Stomach (tissue), 4 donors: ENCODE data around the gene ELMO1.

Experiments
- EP300 ChIP-seq: sonication (generic); formaldehyde crosslinking; IDR thresholded peaks from one replicate; pipeline ENCODE4 v1.6.1; 2017; ENCODE audit warnings: antibody characterized with exemption
- POLR2A ChIP-seq, 4 donors: fragments of 450-650 bp; IDR thresholded peaks; one replicate each; pipeline ENCODE4 v1.6.1; 2016; ENCODE audit warnings: antibody characterized with exemption in 4 of 4, control low read depth in 2 of 4, mild to moderate bottlenecking in 1 of 4, moderate library complexity in 1 of 4
- POLR2AphosphoS5 ChIP-seq, 3 donors: sonication (generic); formaldehyde crosslinking; IDR thresholded peaks; one replicate each; pipeline ENCODE4 v1.6.1; 2016; ENCODE audit warnings: antibody characterized with exemption in 3 of 3
- TF ChIP-seq, protein P1 (sequence below), 7 experiments: fragments of 450-650 bp in 4 of 7; fragments of 200-600 bp in 3 of 7; sonication (generic) in 3 of 7; IDR thresholded peaks; one replicate each; pipeline ENCODE4 v1.5.1; 2016 to 2019; ENCODE audit warnings: antibody characterized with exemption in 7 of 7, control low read depth in 2 of 7, mild to moderate bottlenecking in 1 of 7

DNA sequence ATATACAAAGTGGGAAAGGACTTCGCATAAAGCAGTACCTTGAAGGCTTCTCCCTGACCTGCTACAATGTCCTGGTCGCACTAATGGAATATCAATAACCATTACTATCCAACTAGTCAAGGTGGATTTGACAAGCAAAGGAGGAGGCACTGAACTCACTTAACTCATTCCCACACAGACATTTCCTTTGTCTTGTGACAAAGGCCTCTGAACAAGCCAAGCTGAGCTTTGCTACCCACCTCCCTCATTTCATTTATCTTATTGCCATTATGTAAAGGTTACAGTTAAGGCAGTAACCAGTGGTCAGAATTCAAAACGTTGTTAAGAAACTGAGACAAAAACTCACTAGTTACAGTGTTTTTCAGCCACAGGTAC lies 7.3 kb downstream of the ELMO1 start:
- TF ChIP-seq, protein P1, sequence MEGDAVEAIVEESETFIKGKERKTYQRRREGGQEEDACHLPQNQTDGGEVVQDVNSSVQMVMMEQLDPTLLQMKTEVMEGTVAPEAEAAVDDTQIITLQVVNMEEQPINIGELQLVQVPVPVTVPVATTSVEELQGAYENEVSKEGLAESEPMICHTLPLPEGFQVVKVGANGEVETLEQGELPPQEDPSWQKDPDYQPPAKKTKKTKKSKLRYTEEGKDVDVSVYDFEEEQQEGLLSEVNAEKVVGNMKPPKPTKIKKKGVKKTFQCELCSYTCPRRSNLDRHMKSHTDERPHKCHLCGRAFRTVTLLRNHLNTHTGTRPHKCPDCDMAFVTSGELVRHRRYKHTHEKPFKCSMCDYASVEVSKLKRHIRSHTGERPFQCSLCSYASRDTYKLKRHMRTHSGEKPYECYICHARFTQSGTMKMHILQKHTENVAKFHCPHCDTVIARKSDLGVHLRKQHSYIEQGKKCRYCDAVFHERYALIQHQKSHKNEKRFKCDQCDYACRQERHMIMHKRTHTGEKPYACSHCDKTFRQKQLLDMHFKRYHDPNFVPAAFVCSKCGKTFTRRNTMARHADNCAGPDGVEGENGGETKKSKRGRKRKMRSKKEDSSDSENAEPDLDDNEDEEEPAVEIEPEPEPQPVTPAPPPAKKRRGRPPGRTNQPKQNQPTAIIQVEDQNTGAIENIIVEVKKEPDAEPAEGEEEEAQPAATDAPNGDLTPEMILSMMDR (IDR thresholded peaks at IDR 0.05) = no peak
- TF ChIP-seq EP300 (no peak), POLR2A (IDR thresholded peaks at IDR 0.05) (no peak), POLR2AphosphoS5 (IDR thresholded peaks at IDR 0.05) (no peak)
